Measurements from ENCODE around the gene HIVEP3. TPM values are rescaled to one million over a fixed set of nuclear protein-coding genes. Genes with fewer than 3 reads are reported as not detected.
A peak's percentile ranks its signal among the peaks of the same experiment; 100 is the strongest.

Gene HIVEP3
- total RNA-seq, 1 donor from 2014 or later: 1.2 TPM

- H3K36me3 Mint-ChIP-seq (ENCODE audit: low read depth): no peaks in the 10 kb centered on the region
- H3K4me3 Mint-ChIP-seq: no peak overlapping the region
- H3K27me3 Mint-ChIP-seq (ENCODE audit: low read depth): peaks cover 3% of the 10 kb centered on the region
- no peak overlapping the region for H3K27ac Mint-ChIP-seq (ENCODE audit: unreplicated experiment)
- DNase-seq (ENCODE audit: low read depth, low spot score): no peak
- no peak for TF ChIP-seq CTCF (conservative IDR thresholded peaks at IDR 0.05)
- peaks cover 15% of the 10 kb centered on the region for H3K4me1 Mint-ChIP-seq
- H3K9me3 Mint-ChIP-seq: no peaks in the 10 kb centered on the region
These were observed 437.5 kb downstream of the HIVEP3 start for GRCh38 chr1:41481109-41481775.

DNA sequence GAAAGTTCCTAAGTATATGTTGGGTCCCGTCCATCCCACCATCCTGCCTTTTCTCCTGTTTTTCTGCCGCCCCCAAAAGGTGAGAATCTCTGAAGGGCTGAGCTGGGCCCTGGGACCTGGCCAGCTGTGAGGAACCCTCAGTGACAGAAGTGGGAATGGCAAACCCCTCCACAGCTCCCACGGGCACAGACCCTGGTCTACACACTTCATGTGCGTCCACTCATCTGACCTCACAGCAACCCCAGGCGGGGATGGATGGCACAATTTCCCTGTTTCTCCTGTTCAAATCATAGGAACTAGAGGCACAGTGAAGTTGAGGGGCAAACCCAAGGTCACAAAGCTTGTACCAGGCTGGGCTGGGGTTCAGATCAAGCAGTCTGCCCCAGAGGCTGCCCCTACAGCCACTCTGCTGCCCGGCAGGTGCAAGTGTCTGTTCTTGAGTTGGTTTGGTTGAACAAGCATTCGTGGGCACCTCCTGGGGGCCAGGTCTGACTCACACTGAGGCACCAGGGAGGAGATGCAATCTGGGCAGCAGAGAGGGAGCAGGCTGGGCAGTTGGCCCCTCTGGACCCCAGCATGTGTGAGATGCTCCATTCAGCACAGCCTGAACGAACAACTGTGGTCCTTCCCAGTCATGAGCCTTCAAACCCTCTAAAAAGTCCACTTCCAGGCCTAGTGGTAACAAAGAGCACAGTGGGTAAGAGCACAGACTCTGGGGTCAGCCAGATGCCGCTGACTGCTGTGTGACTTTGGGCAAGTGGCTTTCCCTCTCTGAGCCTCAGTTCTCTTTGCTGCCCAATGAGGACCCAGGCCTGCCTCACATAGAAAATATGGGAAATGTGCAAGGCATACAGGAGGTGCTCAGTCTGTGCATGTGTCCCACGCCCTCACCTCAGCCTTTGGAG is 438.3 kb downstream of the HIVEP3 start:
- Mint-ChIP-seq H3K4me3 (no peak overlapping the region), H3K4me1 (peaks cover 13% of the 10 kb centered on the region), H3K27me3 (ENCODE audit: low read depth) (no peaks in the 10 kb centered on the region), H3K9me3 (no peaks in the 10 kb centered on the region), H3K27ac (ENCODE audit: unreplicated experiment) (peak overlapping the region; percentile 78), H3K36me3 (ENCODE audit: low read depth) (no peaks in the 10 kb centered on the region)
- no peak for TF ChIP-seq CTCF (conservative IDR thresholded peaks at IDR 0.05)
- no peak for DNase-seq (ENCODE audit: low read depth, low spot score)

DNA sequence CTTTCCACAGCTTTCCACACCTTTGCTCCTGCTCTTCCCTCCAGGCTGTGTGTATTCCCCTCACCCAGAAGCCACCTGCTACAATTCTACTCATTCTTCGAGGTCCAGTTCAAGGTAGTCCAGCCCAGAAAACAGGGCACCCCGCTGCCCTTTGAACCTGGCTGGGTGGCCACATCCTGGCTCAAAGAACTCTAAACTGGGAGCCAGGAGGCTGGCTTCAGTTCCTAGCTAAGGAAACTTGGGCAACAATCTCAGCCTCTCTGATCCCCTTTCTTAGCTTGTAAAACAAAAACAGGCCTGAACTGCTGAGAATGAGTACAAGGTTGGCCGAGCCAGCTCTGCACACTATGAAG is 438.9 kb downstream of the HIVEP3 start:
- TF ChIP-seq CTCF (conservative IDR thresholded peaks at IDR 0.05): no peak
- Mint-ChIP-seq H3K27ac (ENCODE audit: unreplicated experiment) (peak overlapping the region; percentile 86), H3K36me3 (ENCODE audit: low read depth) (no peaks in the 10 kb centered on the region), H3K27me3 (ENCODE audit: low read depth) (no peaks in the 10 kb centered on the region), H3K4me3 (no peak overlapping the region), H3K4me1 (peaks cover 13% of the 10 kb centered on the region), H3K9me3 (no peaks in the 10 kb centered on the region)
- no peak for DNase-seq (ENCODE audit: low read depth, low spot score)

DNA sequence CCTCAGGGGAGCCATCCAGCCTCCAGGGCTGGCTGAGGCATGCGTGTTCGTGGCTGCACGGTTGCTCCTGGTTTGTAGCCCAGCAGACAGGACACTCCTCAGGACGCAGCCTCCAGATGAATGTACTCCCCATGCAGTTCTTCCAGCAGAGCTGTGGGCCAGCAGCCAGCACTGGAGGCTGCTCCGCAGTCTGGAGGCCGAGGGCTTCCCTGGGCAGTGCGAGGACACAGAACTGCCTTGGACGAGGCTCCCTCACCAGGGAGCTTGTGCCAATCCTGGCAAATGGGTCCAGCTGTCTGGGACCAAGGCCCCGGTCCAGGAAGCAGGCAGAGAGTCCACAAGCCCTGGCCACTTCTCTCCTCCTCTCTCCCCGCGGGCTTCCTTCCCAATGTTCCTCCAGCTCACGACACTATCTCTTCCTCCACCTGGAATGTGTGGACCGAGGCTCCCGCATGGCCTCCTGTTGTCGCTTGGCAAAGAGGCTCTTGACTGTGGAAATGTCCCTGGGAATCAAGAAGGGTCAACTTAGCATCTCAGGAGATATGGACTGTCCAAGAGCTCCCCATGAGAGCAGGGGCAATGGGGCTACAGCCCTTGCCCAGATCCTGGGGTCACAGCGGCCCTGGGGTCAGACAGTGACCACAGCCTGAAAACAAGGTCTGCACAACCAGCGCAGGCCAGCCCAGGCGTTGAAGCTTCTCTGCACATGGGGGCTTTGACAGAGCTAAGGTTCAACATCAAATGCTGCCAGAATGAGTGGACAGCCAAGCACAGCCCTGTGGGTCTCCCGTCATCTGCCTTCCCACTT is 439.5 kb downstream of the HIVEP3 start:
- Mint-ChIP-seq H3K36me3 (ENCODE audit: low read depth) (no peaks in the 10 kb centered on the region), H3K4me3 (no peak overlapping the region), H3K9me3 (no peaks in the 10 kb centered on the region), H3K4me1 (peaks cover 13% of the 10 kb centered on the region), H3K27ac (ENCODE audit: unreplicated experiment) (peak overlapping the region; percentile 86), H3K27me3 (ENCODE audit: low read depth) (no peaks in the 10 kb centered on the region)
- no peak for DNase-seq (ENCODE audit: low read depth, low spot score)
- TF ChIP-seq CTCF (conservative IDR thresholded peaks at IDR 0.05): no peak

DNA sequence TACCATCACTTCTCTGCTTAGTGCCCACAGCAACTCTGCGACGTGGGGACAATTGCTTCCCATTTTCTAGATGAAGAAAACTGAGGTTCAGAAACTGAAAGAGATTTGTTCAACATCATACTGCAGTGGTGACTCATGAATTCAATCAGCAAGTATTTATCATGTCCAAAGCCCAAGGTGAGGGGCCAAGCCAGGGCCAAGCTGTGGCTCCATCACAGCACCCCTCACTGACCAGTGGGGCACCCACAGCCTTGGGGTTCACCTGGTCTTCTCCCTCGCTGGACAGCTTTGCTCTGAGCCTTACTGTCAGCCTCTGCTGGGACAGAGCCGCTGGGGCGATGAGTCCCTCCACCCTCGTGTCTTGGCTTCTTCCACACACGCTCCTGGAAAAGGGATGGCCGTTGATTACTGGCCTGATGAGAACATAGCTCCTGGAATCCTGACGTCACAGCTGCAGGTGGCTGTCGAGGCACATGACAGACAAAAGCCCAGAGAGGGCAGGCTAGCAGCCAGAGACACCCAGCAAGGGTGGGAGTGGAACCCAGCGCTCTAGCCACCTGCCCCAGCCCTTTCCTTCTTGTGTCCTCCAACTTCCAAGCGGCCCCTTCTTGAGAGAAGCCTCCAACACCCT is 440.5 kb downstream of the HIVEP3 start:
- no peak for DNase-seq (ENCODE audit: low read depth, low spot score)
- no peak overlapping the region for H3K4me3 Mint-ChIP-seq
- no peak for TF ChIP-seq CTCF (conservative IDR thresholded peaks at IDR 0.05)
- peaks cover 12% of the 10 kb centered on the region for H3K4me1 Mint-ChIP-seq
- H3K9me3 Mint-ChIP-seq: no peaks in the 10 kb centered on the region
- no peaks in the 10 kb centered on the region for H3K36me3 Mint-ChIP-seq (ENCODE audit: low read depth)
- H3K27ac Mint-ChIP-seq (ENCODE audit: unreplicated experiment): no peak overlapping the region
- H3K27me3 Mint-ChIP-seq (ENCODE audit: low read depth): no peaks in the 10 kb centered on the region

Measured in neural crest cell (in vitro differentiated cells).